ENCODE measurements around the gene GPR139. TPM values are rescaled to one million over a fixed set of nuclear protein-coding genes. Genes with fewer than 3 reads are reported as not detected.

The GPR139 gene
- polyA plus RNA-seq, 1 of the 3 experiments (the other 2 are of a cell fraction) = not detected

- ChIA-PET CTCF (no interaction called here), POLR2A (interaction anchor here (1.1 to 1.4 kb wide), 2 partner anchors 63 to 158 kb away, joined by 3 read pairs; no protein-coding TSS in a partner anchor)
- no peak for DNase-seq
Measured at GRCh38 chr16:20064931-20065330, 8.8 kb downstream of the GPR139 start.

More at GRCh38 chr16:20064931-20065330, 8.8 kb downstream of the GPR139 start:
- Histone ChIP-seq H3K27ac (ENCODE audit: low read depth in 2 of 2, low read length in 1 of 2) (no peak overlapping the region), H3K79me2 (ENCODE audit: insufficient read depth) (no peaks in the 10 kb centered on the region), H3K4me2 (no peak overlapping the region), H3K9me3 (no peaks in the 10 kb centered on the region), H3F3A (replicated peaks; ENCODE audit: insufficient read depth) (no peaks in the 10 kb centered on the region), H3K9me2 (no peaks in the 10 kb centered on the region), H3K9ac (no peak overlapping the region), H4K20me1 (ENCODE audit: insufficient read depth) (no peaks in the 10 kb centered on the region), H3K36me3 (replicated peaks in 1 of 2; ENCODE audit: control insufficient read depth in 1 of 2, insufficient read depth in 2 of 2, low read length in 1 of 2) (no peaks in the 10 kb centered on the region), H3K4me1 (ENCODE audit: control insufficient read depth in 1 of 2, insufficient read depth in 2 of 2, low read depth in 1 of 2, low read length in 1 of 2) (no peaks in the 10 kb centered on the region; a peak in 1 of 4 replicates), H2AFZ (ENCODE audit: low read depth) (no peak overlapping the region), H3K27me3 (ENCODE audit: insufficient read depth) (no peaks in the 10 kb centered on the region), H3K4me3 (ENCODE audit: low read depth in 2 of 2, low read length in 1 of 2) (no peak overlapping the region)
- TF ChIP-seq RCOR1 (IDR thresholded peaks at IDR 0.05; ENCODE audit: low read length) (no peak), GABPA (IDR thresholded peaks at IDR 0.05; ENCODE audit: low read depth) (no peak), TCF12 (IDR thresholded peaks at IDR 0.05) (no peak), SIN3A (IDR thresholded peaks at IDR 0.05; ENCODE audit: borderline replicate concordance, low read depth, low read length) (no peak), CHD2 (IDR thresholded peaks at IDR 0.05; ENCODE audit: low read length, partially characterized antibody) (no peak), GATA2 (CRISPR knock-in tag; IDR thresholded peaks at IDR 0.05) (no peak), YY1 (IDR thresholded peaks at IDR 0.05; ENCODE audit: low read depth) (no peak), SMC3 (IDR thresholded peaks at IDR 0.05; ENCODE audit: low read depth, low read length) (no peak), RXRA (IDR thresholded peaks at IDR 0.05; ENCODE audit: borderline replicate concordance, low read depth) (no peak), TAF1 (IDR thresholded peaks at IDR 0.05; ENCODE audit: borderline replicate concordance, low read depth, low read length) (no peak), MEF2A (IDR thresholded peaks at IDR 0.05; ENCODE audit: borderline replicate concordance, low read depth) (no peak), MAX (IDR thresholded peaks at IDR 0.05; ENCODE audit: low read depth) (no peak), RAD21 (IDR thresholded peaks at IDR 0.05; ENCODE audit: low read length) (no peak)
- TF ChIP-seq, protein P1, sequence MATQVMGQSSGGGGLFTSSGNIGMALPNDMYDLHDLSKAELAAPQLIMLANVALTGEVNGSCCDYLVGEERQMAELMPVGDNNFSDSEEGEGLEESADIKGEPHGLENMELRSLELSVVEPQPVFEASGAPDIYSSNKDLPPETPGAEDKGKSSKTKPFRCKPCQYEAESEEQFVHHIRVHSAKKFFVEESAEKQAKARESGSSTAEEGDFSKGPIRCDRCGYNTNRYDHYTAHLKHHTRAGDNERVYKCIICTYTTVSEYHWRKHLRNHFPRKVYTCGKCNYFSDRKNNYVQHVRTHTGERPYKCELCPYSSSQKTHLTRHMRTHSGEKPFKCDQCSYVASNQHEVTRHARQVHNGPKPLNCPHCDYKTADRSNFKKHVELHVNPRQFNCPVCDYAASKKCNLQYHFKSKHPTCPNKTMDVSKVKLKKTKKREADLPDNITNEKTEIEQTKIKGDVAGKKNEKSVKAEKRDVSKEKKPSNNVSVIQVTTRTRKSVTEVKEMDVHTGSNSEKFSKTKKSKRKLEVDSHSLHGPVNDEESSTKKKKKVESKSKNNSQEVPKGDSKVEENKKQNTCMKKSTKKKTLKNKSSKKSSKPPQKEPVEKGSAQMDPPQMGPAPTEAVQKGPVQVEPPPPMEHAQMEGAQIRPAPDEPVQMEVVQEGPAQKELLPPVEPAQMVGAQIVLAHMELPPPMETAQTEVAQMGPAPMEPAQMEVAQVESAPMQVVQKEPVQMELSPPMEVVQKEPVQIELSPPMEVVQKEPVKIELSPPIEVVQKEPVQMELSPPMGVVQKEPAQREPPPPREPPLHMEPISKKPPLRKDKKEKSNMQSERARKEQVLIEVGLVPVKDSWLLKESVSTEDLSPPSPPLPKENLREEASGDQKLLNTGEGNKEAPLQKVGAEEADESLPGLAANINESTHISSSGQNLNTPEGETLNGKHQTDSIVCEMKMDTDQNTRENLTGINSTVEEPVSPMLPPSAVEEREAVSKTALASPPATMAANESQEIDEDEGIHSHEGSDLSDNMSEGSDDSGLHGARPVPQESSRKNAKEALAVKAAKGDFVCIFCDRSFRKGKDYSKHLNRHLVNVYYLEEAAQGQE (IDR thresholded peaks at IDR 0.05; ENCODE audit: low read depth, low read length) = no peak
- TF ChIP-seq, protein P2, sequence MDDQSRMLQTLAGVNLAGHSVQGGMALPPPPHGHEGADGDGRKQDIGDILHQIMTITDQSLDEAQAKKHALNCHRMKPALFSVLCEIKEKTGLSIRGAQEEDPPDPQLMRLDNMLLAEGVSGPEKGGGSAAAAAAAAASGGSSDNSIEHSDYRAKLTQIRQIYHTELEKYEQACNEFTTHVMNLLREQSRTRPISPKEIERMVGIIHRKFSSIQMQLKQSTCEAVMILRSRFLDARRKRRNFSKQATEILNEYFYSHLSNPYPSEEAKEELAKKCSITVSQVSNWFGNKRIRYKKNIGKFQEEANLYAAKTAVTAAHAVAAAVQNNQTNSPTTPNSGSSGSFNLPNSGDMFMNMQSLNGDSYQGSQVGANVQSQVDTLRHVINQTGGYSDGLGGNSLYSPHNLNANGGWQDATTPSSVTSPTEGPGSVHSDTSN (IDR thresholded peaks at IDR 0.05) = no peak
- TF ChIP-seq, protein P3, sequence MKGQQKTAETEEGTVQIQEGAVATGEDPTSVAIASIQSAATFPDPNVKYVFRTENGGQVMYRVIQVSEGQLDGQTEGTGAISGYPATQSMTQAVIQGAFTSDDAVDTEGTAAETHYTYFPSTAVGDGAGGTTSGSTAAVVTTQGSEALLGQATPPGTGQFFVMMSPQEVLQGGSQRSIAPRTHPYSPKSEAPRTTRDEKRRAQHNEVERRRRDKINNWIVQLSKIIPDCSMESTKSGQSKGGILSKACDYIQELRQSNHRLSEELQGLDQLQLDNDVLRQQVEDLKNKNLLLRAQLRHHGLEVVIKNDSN (IDR thresholded peaks at IDR 0.05; ENCODE audit: borderline replicate concordance, low read depth) = no peak
- TF ChIP-seq, protein P4, sequence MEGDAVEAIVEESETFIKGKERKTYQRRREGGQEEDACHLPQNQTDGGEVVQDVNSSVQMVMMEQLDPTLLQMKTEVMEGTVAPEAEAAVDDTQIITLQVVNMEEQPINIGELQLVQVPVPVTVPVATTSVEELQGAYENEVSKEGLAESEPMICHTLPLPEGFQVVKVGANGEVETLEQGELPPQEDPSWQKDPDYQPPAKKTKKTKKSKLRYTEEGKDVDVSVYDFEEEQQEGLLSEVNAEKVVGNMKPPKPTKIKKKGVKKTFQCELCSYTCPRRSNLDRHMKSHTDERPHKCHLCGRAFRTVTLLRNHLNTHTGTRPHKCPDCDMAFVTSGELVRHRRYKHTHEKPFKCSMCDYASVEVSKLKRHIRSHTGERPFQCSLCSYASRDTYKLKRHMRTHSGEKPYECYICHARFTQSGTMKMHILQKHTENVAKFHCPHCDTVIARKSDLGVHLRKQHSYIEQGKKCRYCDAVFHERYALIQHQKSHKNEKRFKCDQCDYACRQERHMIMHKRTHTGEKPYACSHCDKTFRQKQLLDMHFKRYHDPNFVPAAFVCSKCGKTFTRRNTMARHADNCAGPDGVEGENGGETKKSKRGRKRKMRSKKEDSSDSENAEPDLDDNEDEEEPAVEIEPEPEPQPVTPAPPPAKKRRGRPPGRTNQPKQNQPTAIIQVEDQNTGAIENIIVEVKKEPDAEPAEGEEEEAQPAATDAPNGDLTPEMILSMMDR (IDR thresholded peaks at IDR 0.05) = no peak
- TF ChIP-seq, protein P5, sequence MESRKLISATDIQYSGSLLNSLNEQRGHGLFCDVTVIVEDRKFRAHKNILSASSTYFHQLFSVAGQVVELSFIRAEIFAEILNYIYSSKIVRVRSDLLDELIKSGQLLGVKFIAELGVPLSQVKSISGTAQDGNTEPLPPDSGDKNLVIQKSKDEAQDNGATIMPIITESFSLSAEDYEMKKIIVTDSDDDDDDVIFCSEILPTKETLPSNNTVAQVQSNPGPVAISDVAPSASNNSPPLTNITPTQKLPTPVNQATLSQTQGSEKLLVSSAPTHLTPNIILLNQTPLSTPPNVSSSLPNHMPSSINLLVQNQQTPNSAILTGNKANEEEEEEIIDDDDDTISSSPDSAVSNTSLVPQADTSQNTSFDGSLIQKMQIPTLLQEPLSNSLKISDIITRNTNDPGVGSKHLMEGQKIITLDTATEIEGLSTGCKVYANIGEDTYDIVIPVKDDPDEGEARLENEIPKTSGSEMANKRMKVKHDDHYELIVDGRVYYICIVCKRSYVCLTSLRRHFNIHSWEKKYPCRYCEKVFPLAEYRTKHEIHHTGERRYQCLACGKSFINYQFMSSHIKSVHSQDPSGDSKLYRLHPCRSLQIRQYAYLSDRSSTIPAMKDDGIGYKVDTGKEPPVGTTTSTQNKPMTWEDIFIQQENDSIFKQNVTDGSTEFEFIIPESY (IDR thresholded peaks at IDR 0.05; ENCODE audit: borderline replicate concordance, low read depth) = no peak
- TF ChIP-seq, protein P6, sequence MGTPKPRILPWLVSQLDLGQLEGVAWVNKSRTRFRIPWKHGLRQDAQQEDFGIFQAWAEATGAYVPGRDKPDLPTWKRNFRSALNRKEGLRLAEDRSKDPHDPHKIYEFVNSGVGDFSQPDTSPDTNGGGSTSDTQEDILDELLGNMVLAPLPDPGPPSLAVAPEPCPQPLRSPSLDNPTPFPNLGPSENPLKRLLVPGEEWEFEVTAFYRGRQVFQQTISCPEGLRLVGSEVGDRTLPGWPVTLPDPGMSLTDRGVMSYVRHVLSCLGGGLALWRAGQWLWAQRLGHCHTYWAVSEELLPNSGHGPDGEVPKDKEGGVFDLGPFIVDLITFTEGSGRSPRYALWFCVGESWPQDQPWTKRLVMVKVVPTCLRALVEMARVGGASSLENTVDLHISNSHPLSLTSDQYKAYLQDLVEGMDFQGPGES (IDR thresholded peaks at IDR 0.05; ENCODE audit: low read depth, low read length) = no peak
- WGBS (ENCODE audit: low lambda C conversion rate) = 8% methylated on average over 2 of the region's 2 CpGs
